SK-N-SH treated with all-trans-retinoic acid at 6 μM for 48 hours (cell line): Measurements from ENCODE around the gene ADARB2.

Experiments used
- ATAC-seq: fragments of 200-7000 bp; cut with Tn5 transposase; 3 replicates; pipeline ENCODE4 v1.9.1; 2020; ENCODE audit warnings: mild to moderate bottlenecking, moderate library complexity
- BACH2 ChIP-seq: fragments of 250-450 bp; sonication (Bioruptor Pico); IDR thresholded peaks from 2 replicates; pipeline ENCODE4 v1.9.0; 2021; ENCODE audit warnings: mild to moderate bottlenecking, borderline replicate concordance
- CREB5 ChIP-seq: fragments of 250-450 bp; sonication (Bioruptor Pico); IDR thresholded peaks from 2 replicates; pipeline ENCODE4 v1.5.1; 2020; ENCODE audit warnings: low read depth, mild to moderate bottlenecking, moderate library complexity
- CSDC2 ChIP-seq: fragments of 250-450 bp; sonication (Bioruptor Pico); IDR thresholded peaks from 2 replicates; pipeline ENCODE4 v1.5.0; 2020; ENCODE audit warnings: mild to moderate bottlenecking, moderate library complexity
- CSRNP3 ChIP-seq: fragments of 250-450 bp; sonication (Bioruptor Pico); IDR thresholded peaks from 2 replicates; pipeline ENCODE4 v1.5.1; 2021; ENCODE audit warnings: mild to moderate bottlenecking, moderate library complexity
- ESRRG ChIP-seq: fragments of 250-450 bp; sonication (Bioruptor Pico); IDR thresholded peaks from 2 replicates; pipeline ENCODE4 v1.6.1; 2021; ENCODE audit warnings: mild to moderate bottlenecking
- GLIS3 ChIP-seq: fragments of 250-450 bp; sonication (Bioruptor Pico); IDR thresholded peaks from 2 replicates; pipeline ENCODE4 v1.5.0; 2020; ENCODE audit warnings: mild to moderate bottlenecking, moderate library complexity
- ISL1 ChIP-seq: fragments of 250-450 bp; sonication (Bioruptor Pico); IDR thresholded peaks from 2 replicates; pipeline ENCODE4 v2.1.2; 2022; ENCODE audit warnings: mild to moderate bottlenecking, moderate library complexity
- OSR1 ChIP-seq: fragments of 250-450 bp; sonication (Bioruptor Pico); IDR thresholded peaks from 2 replicates; pipeline ENCODE4 v1.8.0; 2022; ENCODE audit warnings: moderate library complexity, mild to moderate bottlenecking, inconsistent platforms
- PATZ1 ChIP-seq: fragments of 250-450 bp; sonication (Bioruptor Pico); IDR thresholded peaks from 2 replicates; pipeline ENCODE4 v1.8.0; 2020; ENCODE audit warnings: mild to moderate bottlenecking, moderate library complexity, borderline replicate concordance
- POU6F1 ChIP-seq: fragments of 250-450 bp; sonication (Bioruptor Pico); IDR thresholded peaks from 2 replicates; pipeline ENCODE4 v1.8.0; 2021; ENCODE audit warnings: low read depth, mild to moderate bottlenecking, moderate library complexity, borderline replicate concordance
- PPARA ChIP-seq: fragments of 250-450 bp; sonication (Bioruptor Pico); IDR thresholded peaks from 2 replicates; pipeline ENCODE4 v1.5.0; 2020; ENCODE audit warnings: mild to moderate bottlenecking, borderline replicate concordance
- RARB ChIP-seq: fragments of 250-450 bp; sonication (Bioruptor Pico); IDR thresholded peaks from 2 replicates; pipeline ENCODE4 v1.8.0; 2021; ENCODE audit warnings: mild to moderate bottlenecking, moderate library complexity
- SNAI2 ChIP-seq: fragments of 250-450 bp; sonication (Bioruptor Pico); IDR thresholded peaks from 2 replicates; pipeline ENCODE4 v1.5.0; 2020; ENCODE audit warnings: mild to moderate bottlenecking, moderate library complexity
- TCF4 ChIP-seq: fragments of 250-450 bp; sonication (Bioruptor Pico); IDR thresholded peaks from 2 replicates; pipeline ENCODE4 v1.8.0; 2021; ENCODE audit warnings: mild to moderate bottlenecking, moderate library complexity, borderline replicate concordance
- TOX ChIP-seq: fragments of 250-450 bp; sonication (Bioruptor Pico); IDR thresholded peaks from 2 replicates; pipeline ENCODE4 v1.8.0; 2021; ENCODE audit warnings: mild to moderate bottlenecking, moderate library complexity, borderline replicate concordance
- TSHZ2 ChIP-seq: fragments of 250-450 bp; sonication (Bioruptor Pico); IDR thresholded peaks from 2 replicates; pipeline ENCODE4 v1.5.0; 2020; ENCODE audit warnings: mild to moderate bottlenecking, moderate library complexity
- ZC3H10 ChIP-seq: fragments of 250-450 bp; sonication (Bioruptor Pico); IDR thresholded peaks from 2 replicates; pipeline ENCODE4 v1.5.1; 2021; ENCODE audit warnings: mild to moderate bottlenecking, moderate library complexity
- ZFP3 ChIP-seq: fragments of 250-450 bp; sonication (Bioruptor Pico); IDR thresholded peaks from 2 replicates; pipeline ENCODE4 v1.5.0; 2020; ENCODE audit warnings: mild to moderate bottlenecking, moderate library complexity
- ZFP30 ChIP-seq: fragments of 450-650 bp; formaldehyde crosslinking; IDR thresholded peaks from 2 replicates; pipeline ENCODE4 v1.5.0; 2022; ENCODE audit warnings: mild to moderate bottlenecking, moderate library complexity
- ZNF70 ChIP-seq: fragments of 450-650 bp; formaldehyde crosslinking; IDR thresholded peaks from 2 replicates; pipeline ENCODE4 v1.5.0; 2020; ENCODE audit warnings: mild to moderate bottlenecking, moderate library complexity
- ZNF8 ChIP-seq: fragments of 450-650 bp; formaldehyde crosslinking; IDR thresholded peaks from 2 replicates; pipeline ENCODE4 v1.5.0; 2020; ENCODE audit warnings: mild to moderate bottlenecking, moderate library complexity

ADARB2 gene

GRCh38 chr10:1444826-1445225 is 292.5 kb downstream of the ADARB2 start:
- TF ChIP-seq TSHZ2 (no peak), RARB (CRISPR knock-in tag) (no peak), SNAI2 (CRISPR knock-in tag) (no peak), CSRNP3 (CRISPR knock-in tag) (no peak), PATZ1 (no peak), ZC3H10 (CRISPR knock-in tag) (no peak), ZFP3 (CRISPR knock-in tag) (no peak), ZNF70 (CRISPR knock-in tag) (no peak)

GRCh38 chr10:1440897-1441296 is 296.4 kb downstream of the ADARB2 start:
- no peak for ATAC-seq
- TF ChIP-seq CREB5 (CRISPR knock-in tag) (no peak), POU6F1 (CRISPR knock-in tag) (no peak), TOX (no peak), ZNF8 (CRISPR knock-in tag) (no peak), ZNF70 (CRISPR knock-in tag) (no peak), ZFP30 (CRISPR knock-in tag) (no peak), BACH2 (CRISPR knock-in tag) (no peak), ZFP3 (CRISPR knock-in tag) (no peak), CSRNP3 (CRISPR knock-in tag) (no peak), PPARA (CRISPR knock-in tag) (no peak), TSHZ2 (no peak), CSDC2 (CRISPR knock-in tag) (no peak), ISL1 (CRISPR knock-in tag) (no peak), RARB (CRISPR knock-in tag) (no peak), SNAI2 (CRISPR knock-in tag) (no peak), OSR1 (no peak), GLIS3 (CRISPR knock-in tag) (no peak), ZC3H10 (CRISPR knock-in tag) (no peak), ESRRG (no peak), TCF4 (no peak)

More at GRCh38 chr10:1444826-1445225, 292.5 kb downstream of the ADARB2 start:
- ATAC-seq = no peak
